ENCODE data around the gene LOXHD1.
A peak's percentile ranks its signal among the peaks of the same experiment; 100 is the strongest.

LOXHD1 gene

GRCh38 chr18:46627136-46627535, 29.9 kb downstream of the LOXHD1 start:
- H3K27ac ChIP-seq: no peak overlapping the region
- TF ChIP-seq ZFX (IDR thresholded peaks at IDR 0.05; ENCODE audit: borderline replicate concordance) (no peak), CTCF (IDR thresholded peaks at IDR 0.05) (no peak)

- H3K27ac ChIP-seq: no peak overlapping the region
- TF ChIP-seq ZFX (IDR thresholded peaks at IDR 0.05; ENCODE audit: borderline replicate concordance) (no peak), CTCF (IDR thresholded peaks at IDR 0.05) (no peak)
These were observed 32.0 kb downstream of the LOXHD1 start for GRCh38 chr18:46625069-46625468.

- TF ChIP-seq ZFX (IDR thresholded peaks at IDR 0.05; ENCODE audit: borderline replicate concordance) (no peak), CTCF (IDR thresholded peaks at IDR 0.05) (no peak)
- H3K27ac ChIP-seq: no peak overlapping the region
These were observed 32.9 kb downstream of the LOXHD1 start for GRCh38 chr18:46624127-46624526.

GRCh38 chr18:46623541-46623940, 33.5 kb downstream of the LOXHD1 start:
- TF ChIP-seq CTCF (IDR thresholded peaks at IDR 0.05) (no peak), ZFX (IDR thresholded peaks at IDR 0.05; ENCODE audit: borderline replicate concordance) (no peak)
- H3K27ac ChIP-seq: no peak overlapping the region

- no peak for TF ChIP-seq ZFX (IDR thresholded peaks at IDR 0.05; ENCODE audit: borderline replicate concordance)
- TF ChIP-seq CTCF (IDR thresholded peaks at IDR 0.05): peak; percentile 23
- no peak overlapping the region for H3K27ac ChIP-seq
These were observed 34.0 kb downstream of the LOXHD1 start for GRCh38 chr18:46622999-46623398.

GRCh38 chr18:46622451-46622850, 34.6 kb downstream of the LOXHD1 start:
- TF ChIP-seq ZFX (IDR thresholded peaks at IDR 0.05; ENCODE audit: borderline replicate concordance) (no peak), CTCF (IDR thresholded peaks at IDR 0.05) (no peak)
- no peak overlapping the region for H3K27ac ChIP-seq

GRCh38 chr18:46621871-46622270, 35.1 kb downstream of the LOXHD1 start:
- no peak for TF ChIP-seq ZFX (IDR thresholded peaks at IDR 0.05; ENCODE audit: borderline replicate concordance)
- no peak for TF ChIP-seq CTCF (IDR thresholded peaks at IDR 0.05)
- H3K27ac ChIP-seq: no peak overlapping the region
